ENCODE data around the gene GSS.

Gene GSS

GRCh38 chr20:34997774-34998173 lies 42.2 kb upstream of the GSS start:
- no peak for DNase-seq (ENCODE audit: low spot score)
- TF ChIP-seq CTCF (IDR thresholded peaks at IDR 0.05; ENCODE audit: borderline replicate concordance, control extremely low read depth, extremely low read depth, insufficient read depth, missing control alignments), result no peak
- in situ Hi-C loops (cut with MboI; ENCODE audit: low sequenced_read_pairs, unreplicated experiment), result no loop called here

GRCh38 chr20:34997131-34997561 lies 41.5 kb upstream of the GSS start:
- no peak for DNase-seq (ENCODE audit: low spot score)
- TF ChIP-seq CTCF (IDR thresholded peaks at IDR 0.05; ENCODE audit: borderline replicate concordance, control extremely low read depth, extremely low read depth, insufficient read depth, missing control alignments), result no peak
- in situ Hi-C loops (cut with MboI; ENCODE audit: low sequenced_read_pairs, unreplicated experiment), result no loop called here

- no peak for TF ChIP-seq CTCF (IDR thresholded peaks at IDR 0.05; ENCODE audit: borderline replicate concordance, control extremely low read depth, extremely low read depth, insufficient read depth, missing control alignments)
- DNase-seq (ENCODE audit: low spot score), result no peak
- in situ Hi-C loops (cut with MboI; ENCODE audit: low sequenced_read_pairs, unreplicated experiment), result no loop called here
Measured at GRCh38 chr20:34996243-34997028, 40.8 kb upstream of the GSS start.

- DNase-seq (ENCODE audit: low spot score), result no peak
- TF ChIP-seq CTCF (IDR thresholded peaks at IDR 0.05; ENCODE audit: borderline replicate concordance, control extremely low read depth, extremely low read depth, insufficient read depth, missing control alignments), result no peak
- in situ Hi-C loops (cut with MboI; ENCODE audit: low sequenced_read_pairs, unreplicated experiment), result no loop called here
Measured at GRCh38 chr20:34995696-34996095, 40.1 kb upstream of the GSS start.

GRCh38 chr20:34995192-34995591 lies 39.6 kb upstream of the GSS start:
- in situ Hi-C loops (cut with MboI; ENCODE audit: low sequenced_read_pairs, unreplicated experiment), result no loop called here
- DNase-seq (ENCODE audit: low spot score), result no peak
- no peak for TF ChIP-seq CTCF (IDR thresholded peaks at IDR 0.05; ENCODE audit: borderline replicate concordance, control extremely low read depth, extremely low read depth, insufficient read depth, missing control alignments)

- in situ Hi-C loops (cut with MboI; ENCODE audit: low sequenced_read_pairs, unreplicated experiment), result no loop called here
- DNase-seq (ENCODE audit: low spot score), result no peak
- no peak for TF ChIP-seq CTCF (IDR thresholded peaks at IDR 0.05; ENCODE audit: borderline replicate concordance, control extremely low read depth, extremely low read depth, insufficient read depth, missing control alignments)
Measured at GRCh38 chr20:34994509-34995131, 39.0 kb upstream of the GSS start.
